ENCODE results near the gene PUS1. TPM values are rescaled to one million over a fixed set of nuclear protein-coding genes. Genes with fewer than 3 reads are reported as not detected.

Gene PUS1
- total RNA-seq, 1 donor from 2014 or later: 18.8 TPM

DNA sequence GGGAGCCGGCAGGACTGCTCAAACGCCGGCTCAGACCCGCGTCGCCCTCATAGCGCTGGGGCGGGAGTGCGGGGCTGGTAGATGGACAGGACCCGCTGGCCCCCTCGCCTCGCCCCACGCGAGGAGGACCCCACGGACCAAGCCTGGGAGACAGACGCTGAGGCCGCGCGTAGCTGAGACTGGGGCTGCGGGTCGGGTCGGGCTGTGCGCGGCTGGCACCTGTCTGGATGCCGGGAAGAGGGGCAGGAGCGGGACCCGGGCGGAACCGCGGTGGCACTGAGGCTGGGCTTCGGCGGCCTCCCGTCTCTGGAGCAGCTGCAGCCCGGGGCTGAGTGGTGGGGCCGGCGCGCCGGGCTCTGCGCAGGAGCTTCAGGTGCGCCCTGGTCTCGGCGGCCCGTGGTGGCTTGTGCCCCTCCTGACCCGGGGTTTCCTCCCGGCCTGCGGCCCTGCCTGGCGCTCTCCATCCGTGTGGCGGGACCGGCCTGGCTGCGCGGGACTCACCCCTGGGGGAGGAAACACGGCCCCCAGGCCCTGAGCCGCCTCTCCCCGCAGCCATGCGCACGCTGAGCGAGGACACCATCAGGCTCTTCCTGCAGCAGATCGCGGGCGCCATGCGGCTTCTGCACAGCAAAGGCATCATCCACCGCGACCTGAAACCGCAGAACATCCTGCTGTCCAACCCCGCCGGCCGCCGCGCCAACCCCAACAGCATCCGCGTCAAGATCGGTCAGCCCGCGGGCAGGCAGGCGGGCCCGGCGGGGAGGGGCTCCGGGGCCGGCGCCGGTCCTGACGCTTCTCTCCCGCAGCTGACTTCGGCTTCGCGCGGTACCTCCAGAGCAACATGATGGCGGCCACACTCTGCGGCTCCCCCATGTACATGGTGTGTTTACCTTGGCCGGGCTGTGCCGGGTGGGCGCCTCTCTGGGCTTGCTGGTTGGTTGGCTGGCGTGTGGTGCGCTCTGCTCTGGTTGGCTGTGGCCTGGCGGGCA, 20.7 kb upstream of the PUS1 start:
- Mint-ChIP-seq H3K27me3 (ENCODE audit: unreplicated experiment) (no peaks in the 10 kb centered on the region), H3K9me3 (ENCODE audit: unreplicated experiment) (no peaks in the 10 kb centered on the region), H3K27ac (ENCODE audit: unreplicated experiment) (no peak overlapping the region), H3K36me3 (ENCODE audit: unreplicated experiment) (peaks cover 5% of the 10 kb centered on the region), H3K4me1 (ENCODE audit: unreplicated experiment) (peaks cover 18% of the 10 kb centered on the region), H3K4me3 (ENCODE audit: unreplicated experiment) (no peak overlapping the region)
- DNase-seq (ENCODE audit: extremely low spot score, unreplicated experiment): no peak
- TF ChIP-seq, protein P1, sequence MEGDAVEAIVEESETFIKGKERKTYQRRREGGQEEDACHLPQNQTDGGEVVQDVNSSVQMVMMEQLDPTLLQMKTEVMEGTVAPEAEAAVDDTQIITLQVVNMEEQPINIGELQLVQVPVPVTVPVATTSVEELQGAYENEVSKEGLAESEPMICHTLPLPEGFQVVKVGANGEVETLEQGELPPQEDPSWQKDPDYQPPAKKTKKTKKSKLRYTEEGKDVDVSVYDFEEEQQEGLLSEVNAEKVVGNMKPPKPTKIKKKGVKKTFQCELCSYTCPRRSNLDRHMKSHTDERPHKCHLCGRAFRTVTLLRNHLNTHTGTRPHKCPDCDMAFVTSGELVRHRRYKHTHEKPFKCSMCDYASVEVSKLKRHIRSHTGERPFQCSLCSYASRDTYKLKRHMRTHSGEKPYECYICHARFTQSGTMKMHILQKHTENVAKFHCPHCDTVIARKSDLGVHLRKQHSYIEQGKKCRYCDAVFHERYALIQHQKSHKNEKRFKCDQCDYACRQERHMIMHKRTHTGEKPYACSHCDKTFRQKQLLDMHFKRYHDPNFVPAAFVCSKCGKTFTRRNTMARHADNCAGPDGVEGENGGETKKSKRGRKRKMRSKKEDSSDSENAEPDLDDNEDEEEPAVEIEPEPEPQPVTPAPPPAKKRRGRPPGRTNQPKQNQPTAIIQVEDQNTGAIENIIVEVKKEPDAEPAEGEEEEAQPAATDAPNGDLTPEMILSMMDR (IDR thresholded peaks at IDR 0.05): no peak

DNA sequence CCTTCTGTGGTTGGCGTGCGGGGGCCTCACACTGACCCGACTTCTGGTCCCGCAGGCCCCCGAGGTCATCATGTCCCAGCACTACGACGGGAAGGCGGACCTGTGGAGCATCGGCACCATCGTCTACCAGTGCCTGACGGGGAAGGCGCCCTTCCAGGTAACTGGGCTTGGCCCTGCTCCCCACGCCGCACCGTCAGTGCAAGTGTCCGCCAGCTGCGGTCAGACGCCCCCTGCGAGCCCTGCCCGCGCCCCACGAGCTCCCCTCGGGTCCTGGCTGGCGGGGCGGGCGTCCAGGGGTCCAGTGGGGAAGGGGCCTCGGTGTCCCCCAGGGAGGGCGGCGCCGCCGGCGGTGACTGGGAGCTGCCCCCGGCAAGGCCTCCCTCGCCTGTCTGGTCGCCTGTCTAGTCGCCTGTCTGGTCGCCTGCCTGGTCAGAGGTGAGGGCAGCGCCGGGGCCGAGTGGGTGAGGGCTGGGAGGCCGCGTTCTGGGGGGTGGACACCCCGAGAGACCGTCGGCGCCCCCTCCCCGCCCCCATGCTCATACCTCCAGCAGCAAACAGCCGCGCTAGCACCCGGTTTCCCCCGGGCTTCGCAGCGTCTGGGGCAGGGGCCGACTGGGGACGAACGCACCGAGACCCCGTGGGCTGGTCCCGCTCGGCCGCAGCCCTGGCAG, 19.9 kb upstream of the PUS1 start:
- Mint-ChIP-seq H3K27ac (ENCODE audit: unreplicated experiment) (no peak overlapping the region), H3K4me1 (ENCODE audit: unreplicated experiment) (peaks cover 19% of the 10 kb centered on the region), H3K9me3 (ENCODE audit: unreplicated experiment) (no peaks in the 10 kb centered on the region), H3K36me3 (ENCODE audit: unreplicated experiment) (peaks cover 6% of the 10 kb centered on the region), H3K4me3 (ENCODE audit: unreplicated experiment) (no peak overlapping the region), H3K27me3 (ENCODE audit: unreplicated experiment) (no peaks in the 10 kb centered on the region)
- TF ChIP-seq, protein P1 (IDR thresholded peaks at IDR 0.05): no peak
- no peak for DNase-seq (ENCODE audit: extremely low spot score, unreplicated experiment)

DNA sequence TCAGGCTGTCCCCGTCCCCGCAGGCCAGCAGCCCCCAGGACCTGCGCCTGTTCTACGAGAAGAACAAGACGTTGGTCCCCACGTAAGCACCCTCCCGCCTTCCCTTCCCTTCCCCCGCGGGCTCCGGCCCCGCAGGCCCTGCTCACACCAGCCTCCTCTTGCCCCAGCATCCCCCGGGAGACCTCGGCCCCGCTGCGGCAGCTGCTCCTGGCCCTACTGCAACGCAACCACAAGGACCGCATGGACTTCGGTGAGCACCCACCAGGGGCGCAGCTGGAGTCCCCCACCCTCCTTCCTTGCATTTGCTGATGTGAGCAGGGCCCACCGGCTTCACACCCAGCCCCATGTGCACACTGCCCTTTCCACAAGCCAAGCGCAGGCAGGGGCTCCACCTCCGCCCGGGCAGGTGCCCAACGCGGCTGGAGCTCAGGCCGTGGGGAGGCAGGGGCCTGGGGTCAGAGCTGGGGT, 19.3 kb upstream of the PUS1 start:
- DNase-seq (ENCODE audit: extremely low spot score, unreplicated experiment): no peak
- no peaks in the 10 kb centered on the region for H3K9me3 Mint-ChIP-seq (ENCODE audit: unreplicated experiment)
- H3K4me3 Mint-ChIP-seq (ENCODE audit: unreplicated experiment): no peak overlapping the region
- H3K27me3 Mint-ChIP-seq (ENCODE audit: unreplicated experiment): no peaks in the 10 kb centered on the region
- H3K4me1 Mint-ChIP-seq (ENCODE audit: unreplicated experiment): peaks cover 20% of the 10 kb centered on the region
- TF ChIP-seq, protein P1 (IDR thresholded peaks at IDR 0.05): no peak
- peaks cover 10% of the 10 kb centered on the region for H3K36me3 Mint-ChIP-seq (ENCODE audit: unreplicated experiment)
- H3K27ac Mint-ChIP-seq (ENCODE audit: unreplicated experiment): no peak overlapping the region

DNA sequence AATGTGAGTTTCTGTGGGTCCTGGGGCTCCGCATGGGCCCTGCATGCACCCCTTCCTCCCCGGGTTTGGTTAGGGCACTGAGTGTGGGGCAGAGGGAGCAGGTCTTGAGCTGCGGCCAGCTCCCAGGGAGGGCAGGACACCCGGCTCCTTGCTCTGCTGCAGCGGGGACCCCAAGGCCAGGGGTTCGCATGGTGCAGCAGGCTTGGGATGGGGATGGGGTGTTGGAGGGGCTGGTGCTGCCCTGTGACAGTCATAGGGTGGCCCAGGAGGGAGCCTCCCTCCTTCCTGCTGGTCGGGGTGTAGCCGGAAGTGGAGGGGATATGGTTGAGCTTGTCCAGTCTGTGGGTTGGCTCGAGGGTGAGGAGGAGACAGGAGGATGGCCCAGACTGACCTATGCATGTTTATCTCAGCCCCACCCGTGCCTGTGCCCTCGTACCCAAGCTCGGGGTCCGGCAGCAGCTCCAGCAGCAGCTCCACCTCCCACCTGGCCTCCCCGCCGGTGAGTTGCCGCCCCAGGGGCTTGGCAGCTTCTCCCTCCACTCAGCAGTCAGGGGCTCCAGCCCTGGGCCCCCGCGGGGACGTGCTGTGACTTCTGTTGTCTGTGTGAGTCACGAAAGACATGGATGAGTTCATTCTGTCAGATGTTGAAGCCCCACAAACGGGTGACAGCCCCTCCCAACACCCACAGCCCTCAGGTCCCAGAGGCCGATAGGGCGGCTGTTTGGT, 18.6 kb upstream of the PUS1 start:
- H3K4me1 Mint-ChIP-seq (ENCODE audit: unreplicated experiment): peaks cover 20% of the 10 kb centered on the region
- TF ChIP-seq, protein P1 (IDR thresholded peaks at IDR 0.05): no peak
- H3K27me3 Mint-ChIP-seq (ENCODE audit: unreplicated experiment): no peaks in the 10 kb centered on the region
- H3K4me3 Mint-ChIP-seq (ENCODE audit: unreplicated experiment): no peak overlapping the region
- no peaks in the 10 kb centered on the region for H3K9me3 Mint-ChIP-seq (ENCODE audit: unreplicated experiment)
- no peak for DNase-seq (ENCODE audit: extremely low spot score, unreplicated experiment)
- peaks cover 13% of the 10 kb centered on the region for H3K36me3 Mint-ChIP-seq (ENCODE audit: unreplicated experiment)
- no peak overlapping the region for H3K27ac Mint-ChIP-seq (ENCODE audit: unreplicated experiment)
